Measurements from ENCODE around the gene RUNX2. TPM values are rescaled to one million over a fixed set of nuclear protein-coding genes. Genes with fewer than 3 reads are reported as not detected.

Gene RUNX2
- total RNA-seq, 2 experiments from 2014 or later: 5.1 to 6.3 TPM

GRCh38 chr6:45480752-45481415 lies 152.8 kb downstream of the RUNX2 start:
- ATAC-seq (ENCODE audit: low read depth) (no peak), DNase-seq (no peak)
- Mint-ChIP-seq H3K9me3 (no peaks in the 10 kb centered on the region), H3K4me1 (peaks cover 4% of the 10 kb centered on the region), H3K4me3 (no peak overlapping the region), H3K36me3 (no peaks in the 10 kb centered on the region), H3K27ac (no peak overlapping the region), H3K27me3 (no peaks in the 10 kb centered on the region)
- POLR2A ChIA-PET: no interaction called here

GRCh38 chr6:45483021-45483420 lies 154.9 kb downstream of the RUNX2 start:
- H3K4me3 Mint-ChIP-seq: no peak overlapping the region
- DNase-seq (no peak), ATAC-seq (ENCODE audit: low read depth) (no peak)
- POLR2A ChIA-PET: no interaction called here
- H3K27ac Mint-ChIP-seq: no peak overlapping the region
- no peaks in the 10 kb centered on the region for H3K27me3 Mint-ChIP-seq
- no peaks in the 10 kb centered on the region for H3K36me3 Mint-ChIP-seq
- peaks cover 10% of the 10 kb centered on the region for H3K4me1 Mint-ChIP-seq
- no peaks in the 10 kb centered on the region for H3K9me3 Mint-ChIP-seq

- POLR2A ChIA-PET: no interaction called here
- no peak for ATAC-seq (ENCODE audit: low read depth)
- Mint-ChIP-seq H3K27ac (no peak overlapping the region), H3K4me1 (peaks cover 13% of the 10 kb centered on the region), H3K9me3 (no peaks in the 10 kb centered on the region), H3K4me3 (no peak overlapping the region), H3K36me3 (no peaks in the 10 kb centered on the region), H3K27me3 (no peaks in the 10 kb centered on the region)
- no peak for DNase-seq
Observed at GRCh38 chr6:45483501-45483900, 155.4 kb downstream of the RUNX2 start.

- H3K4me3 Mint-ChIP-seq: no peak overlapping the region
- H3K9me3 Mint-ChIP-seq: no peaks in the 10 kb centered on the region
- H3K4me1 Mint-ChIP-seq: peaks cover 23% of the 10 kb centered on the region
- POLR2A ChIA-PET: no interaction called here
- no peak for ATAC-seq (ENCODE audit: low read depth)
- no peak overlapping the region for H3K27ac Mint-ChIP-seq
- DNase-seq: no peak
- no peaks in the 10 kb centered on the region for H3K27me3 Mint-ChIP-seq
- H3K36me3 Mint-ChIP-seq: peaks cover 1% of the 10 kb centered on the region
Observed at GRCh38 chr6:45486736-45487135, 158.6 kb downstream of the RUNX2 start.

GRCh38 chr6:45487645-45488044 lies 159.5 kb downstream of the RUNX2 start:
- DNase-seq (no peak), ATAC-seq (ENCODE audit: low read depth) (no peak)
- H3K4me3 Mint-ChIP-seq: no peak overlapping the region
- no peak overlapping the region for H3K27ac Mint-ChIP-seq
- no peaks in the 10 kb centered on the region for H3K9me3 Mint-ChIP-seq
- no peaks in the 10 kb centered on the region for H3K27me3 Mint-ChIP-seq
- H3K36me3 Mint-ChIP-seq: peaks cover 1% of the 10 kb centered on the region
- POLR2A ChIA-PET: interaction anchor here (1.0 kb wide), 1 partner anchor 74 kb away, joined by 3 read pairs; no protein-coding TSS in a partner anchor
- peaks cover 23% of the 10 kb centered on the region for H3K4me1 Mint-ChIP-seq

- ATAC-seq (ENCODE audit: low read depth): no peak
- H3K4me3 Mint-ChIP-seq: no peak overlapping the region
- H3K9me3 Mint-ChIP-seq: no peaks in the 10 kb centered on the region
- H3K36me3 Mint-ChIP-seq: peaks cover 1% of the 10 kb centered on the region
- POLR2A ChIA-PET: interaction anchor here (1.0 kb wide), 1 partner anchor 74 kb away, joined by 3 read pairs; no protein-coding TSS in a partner anchor
- H3K4me1 Mint-ChIP-seq: peaks cover 23% of the 10 kb centered on the region
- H3K27me3 Mint-ChIP-seq: no peaks in the 10 kb centered on the region
- H3K27ac Mint-ChIP-seq: no peak overlapping the region
- DNase-seq: no peak
Observed at GRCh38 chr6:45488269-45488668, 160.1 kb downstream of the RUNX2 start.

- POLR2A ChIA-PET: interaction anchor here (1.0 kb wide), 1 partner anchor 73 kb away, joined by 3 read pairs; no protein-coding TSS in a partner anchor
- no peak for DNase-seq
Observed at GRCh38 chr6:45488889-45489288, 160.8 kb downstream of the RUNX2 start.

GRCh38 chr6:45491048-45491735 lies 163.1 kb downstream of the RUNX2 start:
- ATAC-seq (ENCODE audit: low read depth) (no peak), DNase-seq (no peak)
- POLR2A ChIA-PET: no interaction called here
- Mint-ChIP-seq H3K9me3 (peaks cover 3% of the 10 kb centered on the region), H3K36me3 (peaks cover 8% of the 10 kb centered on the region), H3K4me3 (no peak overlapping the region), H3K27me3 (no peaks in the 10 kb centered on the region), H3K27ac (no peak overlapping the region), H3K4me1 (peaks cover 42% of the 10 kb centered on the region)

More at GRCh38 chr6:45488889-45489288, 160.8 kb downstream of the RUNX2 start:
- H3K4me3 Mint-ChIP-seq: peak overlapping the region; percentile 1
- H3K9me3 Mint-ChIP-seq: peaks cover 2% of the 10 kb centered on the region
- H3K4me1 Mint-ChIP-seq: peaks cover 24% of the 10 kb centered on the region
- no peaks in the 10 kb centered on the region for H3K27me3 Mint-ChIP-seq
- no peak overlapping the region for H3K27ac Mint-ChIP-seq
- peak; percentile 76 for ATAC-seq (ENCODE audit: low read depth)
- peaks cover 1% of the 10 kb centered on the region for H3K36me3 Mint-ChIP-seq

- H3K27ac Mint-ChIP-seq: no peak overlapping the region
- peaks cover 48% of the 10 kb centered on the region for H3K4me1 Mint-ChIP-seq
- peaks cover 8% of the 10 kb centered on the region for H3K36me3 Mint-ChIP-seq
- ATAC-seq (ENCODE audit: low read depth) (no peak), DNase-seq (no peak)
- H3K4me3 Mint-ChIP-seq: no peak overlapping the region
- POLR2A ChIA-PET: no interaction called here
- H3K9me3 Mint-ChIP-seq: peaks cover 3% of the 10 kb centered on the region
- H3K27me3 Mint-ChIP-seq: no peaks in the 10 kb centered on the region
Observed at GRCh38 chr6:45491874-45492273, 163.7 kb downstream of the RUNX2 start.

GRCh38 chr6:45493761-45494160 lies 165.6 kb downstream of the RUNX2 start:
- ATAC-seq (ENCODE audit: low read depth) (no peak), DNase-seq (no peak)
- H3K27me3 Mint-ChIP-seq: no peaks in the 10 kb centered on the region
- H3K4me3 Mint-ChIP-seq: no peak overlapping the region
- POLR2A ChIA-PET: no interaction called here
- no peak overlapping the region for H3K27ac Mint-ChIP-seq
- H3K4me1 Mint-ChIP-seq: peaks cover 45% of the 10 kb centered on the region
- peaks cover 6% of the 10 kb centered on the region for H3K9me3 Mint-ChIP-seq
- peaks cover 14% of the 10 kb centered on the region for H3K36me3 Mint-ChIP-seq

GRCh38 chr6:45494416-45495135 lies 166.4 kb downstream of the RUNX2 start:
- POLR2A ChIA-PET: no interaction called here
- DNase-seq (no peak), ATAC-seq (ENCODE audit: low read depth) (peak; percentile 69)
- Mint-ChIP-seq H3K36me3 (peaks cover 15% of the 10 kb centered on the region), H3K27ac (peak overlapping the region; percentile 10), H3K9me3 (peaks cover 6% of the 10 kb centered on the region), H3K27me3 (no peaks in the 10 kb centered on the region), H3K4me3 (peak overlapping the region; percentile 23), H3K4me1 (peaks cover 39% of the 10 kb centered on the region)

GRCh38 chr6:45495429-45496084 lies 167.4 kb downstream of the RUNX2 start:
- peaks cover 6% of the 10 kb centered on the region for H3K9me3 Mint-ChIP-seq
- no peaks in the 10 kb centered on the region for H3K27me3 Mint-ChIP-seq
- no peak for DNase-seq
- peak overlapping the region; percentile 59 for H3K4me3 Mint-ChIP-seq
- H3K27ac Mint-ChIP-seq: peak overlapping the region; percentile 78
- H3K36me3 Mint-ChIP-seq: peaks cover 14% of the 10 kb centered on the region
- H3K4me1 Mint-ChIP-seq: peaks cover 36% of the 10 kb centered on the region
- POLR2A ChIA-PET: no interaction called here
- ATAC-seq (ENCODE audit: low read depth): peak; percentile 80

- POLR2A ChIA-PET: no interaction called here
- Mint-ChIP-seq H3K27ac (peak overlapping the region; percentile 78), H3K4me1 (peaks cover 36% of the 10 kb centered on the region), H3K36me3 (peaks cover 14% of the 10 kb centered on the region), H3K4me3 (peak overlapping the region; percentile 59), H3K27me3 (no peaks in the 10 kb centered on the region), H3K9me3 (peaks cover 6% of the 10 kb centered on the region)
- no peak for DNase-seq
- ATAC-seq (ENCODE audit: low read depth): no peak
Observed at GRCh38 chr6:45496085-45496433, 167.9 kb downstream of the RUNX2 start.
